HepG2 (cell line): ENCODE results near the gene TUBA4B. TPM values are rescaled to one million over a fixed set of nuclear protein-coding genes. Genes with fewer than 3 reads are reported as not detected.

Experiments used
- CEBPB ChIP-seq: IDR thresholded peaks from 2 replicates; pipeline ENCODE4 v1.6.1; 2011; ENCODE audit warnings: low read depth, low read length, improper control_type of control experiment, borderline replicate concordance
- GATAD1 ChIP-seq: IDR thresholded peaks from 2 replicates; pipeline ENCODE4 v1.6.1; 2016; ENCODE audit warnings: missing genetic modification reagents, missing compliant biosample characterization
- GRHL1 ChIP-seq: sonication (generic); formaldehyde crosslinking; conservative IDR thresholded peaks from 2 replicates; pipeline ENCODE4 v1.8.0; 2022; ENCODE audit warnings: missing genetic modification reagents
- IKZF1 ChIP-seq: fragments of 450-650 bp; IDR thresholded peaks from 2 replicates; pipeline ENCODE4 v1.7.1; 2016
- MAFK ChIP-seq, 2 experiments: IDR thresholded peaks in 1 of 2; conservative IDR thresholded peaks in 1 of 2; 2 replicates each; pipeline ENCODE4 v1.6.1; 2011; ENCODE audit warnings: improper control_type of control experiment in 2 of 2, low read length in 2 of 2
- MEF2D ChIP-seq: sonication (generic); formaldehyde crosslinking; IDR thresholded peaks from 2 replicates; pipeline ENCODE4 v1.5.1; 2020; ENCODE audit warnings: mild to moderate bottlenecking, missing genetic modification reagents
- NCOA2 ChIP-seq: sonication (generic); formaldehyde crosslinking; IDR thresholded peaks from 2 replicates; pipeline ENCODE4 v1.8.0; 2022; ENCODE audit warnings: inconsistent platforms
- NR0B2 ChIP-seq: sonication (generic); formaldehyde crosslinking; IDR thresholded peaks from 2 replicates; pipeline ENCODE4 v1.4.0; 2020; ENCODE audit warnings: mild to moderate bottlenecking, missing genetic modification reagents
- RELA ChIP-seq: sonication (generic); formaldehyde crosslinking; IDR thresholded peaks from 2 replicates; pipeline ENCODE4 v1.4.0; 2020; ENCODE audit warnings: missing genetic modification reagents
- REST ChIP-seq, 2 experiments: IDR thresholded peaks; 2 replicates each; pipeline ENCODE4 v1.6.1; 2011 to 2012; ENCODE audit warnings: low read length in 2 of 2, borderline replicate concordance in 1 of 2, low read depth in 1 of 2, mild to moderate bottlenecking in 1 of 2, moderate library complexity in 1 of 2
- ZFAT ChIP-seq: sonication (generic); formaldehyde crosslinking; conservative IDR thresholded peaks from 2 replicates; pipeline ENCODE4 v1.8.1; 2023; ENCODE audit warnings: missing genetic modification reagents, inconsistent platforms
- ZGPAT ChIP-seq: IDR thresholded peaks from 2 replicates; pipeline ENCODE4 v1.6.1; 2016; ENCODE audit warnings: mild to moderate bottlenecking
- ZKSCAN1 ChIP-seq: fragments of 150-350 bp; IDR thresholded peaks from 2 replicates; pipeline ENCODE4 v1.6.1; 2014; ENCODE audit warnings: low read length
- ZNF33B ChIP-seq: sonication (generic); formaldehyde crosslinking; IDR thresholded peaks from 2 replicates; pipeline ENCODE4 v1.5.1; 2020; ENCODE audit warnings: mild to moderate bottlenecking, missing genetic modification reagents
- ZSCAN22 ChIP-seq: sonication (generic); formaldehyde crosslinking; IDR thresholded peaks from 2 replicates; pipeline ENCODE4 v1.4.0; 2020; ENCODE audit warnings: mild to moderate bottlenecking, missing genetic modification reagents
- polyA plus RNA-seq, 8 experiments: library from polyadenylated mRNA; depleted of rRNA in 3 of 8; stranded (reverse) in 7 of 8; unstranded in 1 of 8; fragments of >200 nt; fragmentation: Illumina TruSeq in 4 of 8; extraction: Trizol in 4 of 8; gene quantifications; 2 replicates each; pipeline versions ENCODE4 v1.2.1 to v1.2.3, GENCODE V29; 2011 to 2016; ENCODE audit warnings: low read depth in 4 of 8, missing spikeins in 1 of 8, mixed read lengths in 1 of 8; ENCODE audit not compliant: insufficient read depth in 1 of 8
- total RNA-seq, 5 experiments: library from RNA; depleted of rRNA; stranded (reverse); fragments of >200 nt; fragmentation: Illumina TruSeq; extraction: Trizol; gene quantifications; 2 replicates each; pipeline ENCODE4 v1.2.3, GENCODE V29; 2016; ENCODE audit warnings: low read depth in 1 of 5
- TF ChIP-seq, protein P1 (sequence below): sonication (generic); formaldehyde crosslinking; IDR thresholded peaks from 2 replicates; pipeline ENCODE4 v1.8.0; 2022; ENCODE audit warnings: mild to moderate bottlenecking, missing genetic modification reagents, moderate library complexity
- TF ChIP-seq, protein P2 (sequence below): sonication (generic); formaldehyde crosslinking; IDR thresholded peaks from 2 replicates; pipeline ENCODE4 v1.4.0; 2020; ENCODE audit warnings: mild to moderate bottlenecking, missing genetic modification reagents

The TUBA4B gene
- total and polyA plus RNA-seq, 2 of the 13 experiments (the other 11 are each of a cell fraction or from before 2014, with no cell fraction given), result 0.18 to 0.22 TPM

DNA sequence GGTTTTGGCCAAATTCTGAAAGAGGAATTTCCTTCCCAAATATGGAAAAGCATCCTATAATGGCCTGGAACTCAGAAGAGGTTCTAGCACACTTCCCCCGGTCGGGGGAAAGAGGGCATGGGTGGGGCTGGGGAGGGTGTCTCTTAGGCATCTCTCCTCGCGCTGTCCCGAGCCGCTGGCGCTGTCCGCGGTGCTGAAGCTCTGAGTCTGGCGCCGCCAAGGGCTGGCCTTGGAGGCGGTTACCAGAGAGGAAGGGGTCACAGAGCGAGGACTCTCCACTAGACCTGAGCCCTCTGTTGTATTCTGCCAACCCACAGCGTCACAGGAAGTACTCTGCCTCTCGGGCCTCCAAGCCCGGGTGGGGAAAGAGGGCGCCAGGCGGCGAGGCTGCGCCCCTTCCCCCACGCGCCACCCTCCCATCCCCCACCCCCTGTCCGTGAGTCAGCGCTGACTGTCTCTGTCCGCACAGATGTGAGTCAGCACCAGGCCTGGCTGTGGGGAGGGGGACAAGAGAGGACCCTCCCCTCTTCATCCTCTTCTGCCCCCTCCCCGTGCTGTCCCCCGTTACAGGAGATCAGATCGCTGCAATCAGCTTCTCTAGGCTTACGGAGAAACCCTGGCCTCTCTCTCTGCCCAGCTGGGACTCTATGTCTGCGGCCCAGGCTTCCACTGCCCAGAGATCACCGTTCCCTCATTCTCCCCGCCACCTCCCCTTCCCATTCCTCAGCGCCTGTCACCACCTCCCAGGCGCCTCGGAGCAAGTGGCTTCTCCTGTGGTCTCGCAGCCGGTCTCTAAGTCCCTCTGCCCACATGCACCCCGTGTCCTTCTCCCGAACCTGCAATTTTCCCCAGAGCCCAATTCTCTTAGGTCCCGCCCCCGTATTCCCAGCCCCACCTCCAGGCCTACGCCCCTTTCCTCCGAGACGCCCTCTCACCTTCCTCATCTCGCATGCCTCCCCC, 55.4 kb downstream of the TUBA4B start (continued):
- TF ChIP-seq REST (IDR thresholded peaks at IDR 0.05; ENCODE audit: borderline replicate concordance in 1 of 2, low read depth in 1 of 2, low read length in 2 of 2) (peak in 1 of 2 experiments; percentile 100), IKZF1 (no peak), ZGPAT (peak; percentile 72; the same call in 1 of the 2 replicates), RELA (CRISPR knock-in tag) (peak; percentile 88; the same call in 1 of the 2 replicates), ZSCAN22 (CRISPR knock-in tag) (no peak), NR0B2 (CRISPR knock-in tag) (peak; percentile 90), MAFK (conservative IDR thresholded peaks at IDR 0.05 in 1 of 2, IDR thresholded peaks at IDR 0.05 in 1 of 2; ENCODE audit: low read length in 2 of 2) (no peak), NCOA2 (peak; percentile 81), CEBPB (no peak), MEF2D (CRISPR knock-in tag) (peak; percentile 71; the same call in 1 of the 2 replicates), ZFAT (CRISPR knock-in tag) (peak; percentile 93), GATAD1 (peak; percentile 78), ZNF33B (CRISPR knock-in tag) (0 out of 2 replicates have a peak, but pooled peaks have one; percentile 67), ZKSCAN1 (no peak), GRHL1 (CRISPR knock-in tag) (no peak; the same call in 1 of the 2 replicates)
- TF ChIP-seq, protein P1, sequence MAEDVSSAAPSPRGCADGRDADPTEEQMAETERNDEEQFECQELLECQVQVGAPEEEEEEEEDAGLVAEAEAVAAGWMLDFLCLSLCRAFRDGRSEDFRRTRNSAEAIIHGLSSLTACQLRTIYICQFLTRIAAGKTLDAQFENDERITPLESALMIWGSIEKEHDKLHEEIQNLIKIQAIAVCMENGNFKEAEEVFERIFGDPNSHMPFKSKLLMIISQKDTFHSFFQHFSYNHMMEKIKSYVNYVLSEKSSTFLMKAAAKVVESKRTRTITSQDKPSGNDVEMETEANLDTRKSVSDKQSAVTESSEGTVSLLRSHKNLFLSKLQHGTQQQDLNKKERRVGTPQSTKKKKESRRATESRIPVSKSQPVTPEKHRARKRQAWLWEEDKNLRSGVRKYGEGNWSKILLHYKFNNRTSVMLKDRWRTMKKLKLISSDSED (CRISPR knock-in tag), result peak; percentile 86; the same call in 1 of the 2 replicates
- TF ChIP-seq, protein P2, sequence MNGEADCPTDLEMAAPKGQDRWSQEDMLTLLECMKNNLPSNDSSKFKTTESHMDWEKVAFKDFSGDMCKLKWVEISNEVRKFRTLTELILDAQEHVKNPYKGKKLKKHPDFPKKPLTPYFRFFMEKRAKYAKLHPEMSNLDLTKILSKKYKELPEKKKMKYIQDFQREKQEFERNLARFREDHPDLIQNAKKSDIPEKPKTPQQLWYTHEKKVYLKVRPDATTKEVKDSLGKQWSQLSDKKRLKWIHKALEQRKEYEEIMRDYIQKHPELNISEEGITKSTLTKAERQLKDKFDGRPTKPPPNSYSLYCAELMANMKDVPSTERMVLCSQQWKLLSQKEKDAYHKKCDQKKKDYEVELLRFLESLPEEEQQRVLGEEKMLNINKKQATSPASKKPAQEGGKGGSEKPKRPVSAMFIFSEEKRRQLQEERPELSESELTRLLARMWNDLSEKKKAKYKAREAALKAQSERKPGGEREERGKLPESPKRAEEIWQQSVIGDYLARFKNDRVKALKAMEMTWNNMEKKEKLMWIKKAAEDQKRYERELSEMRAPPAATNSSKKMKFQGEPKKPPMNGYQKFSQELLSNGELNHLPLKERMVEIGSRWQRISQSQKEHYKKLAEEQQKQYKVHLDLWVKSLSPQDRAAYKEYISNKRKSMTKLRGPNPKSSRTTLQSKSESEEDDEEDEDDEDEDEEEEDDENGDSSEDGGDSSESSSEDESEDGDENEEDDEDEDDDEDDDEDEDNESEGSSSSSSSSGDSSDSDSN (CRISPR knock-in tag), result no peak
